Measurements from ENCODE around the gene MAD2L2. TPM values are rescaled to one million over a fixed set of nuclear protein-coding genes. Genes with fewer than 3 reads are reported as not detected.

MAD2L2 gene
- total and polyA plus RNA-seq, 9 of the 15 experiments (the other 6 are each of a cell fraction or from before 2014, with no cell fraction given) = 12.4 to 286 (median 143) TPM

GRCh38 chr1:11653861-11654136, 27.1 kb downstream of the MAD2L2 start:
- H3K4me3 ChIP-seq = no peak overlapping the region
- FAIRE-seq (no peak), DNase-seq (ENCODE audit: extremely low read depth in 1 of 4, low spot score in 3 of 4) (no peak), ATAC-seq (no peak)
- peaks cover 19 to 54% of the 10 kb centered on the region in 2 experiments; a peak in 4 of 5 replicates for H3K4me1 ChIP-seq (replicated peaks in 1 of 2; ENCODE audit: control insufficient read depth in 2 of 2, insufficient read depth in 2 of 2, low read length in 2 of 2)
- H3K9ac ChIP-seq (ENCODE audit: insufficient read depth in 1 of 2, low read depth in 2 of 2, low read length in 2 of 2) = peak overlapping the region in 1 of 2 experiments; percentile 80; a peak in 1 of 4 replicates
- CTCF ChIA-PET (ENCODE audit: low intra/inter-chr PET ratio) = interaction anchor here (0.6 to 1.7 kb wide), 2 partner anchors 66 to 95 kb away, joined by 3 to 5 read pairs; no protein-coding TSS in a partner anchor
- in situ Hi-C loops (cut with MboI) (no loop called here), intact Hi-C loops (cut with micrococcal nuclease) (no loop called here)
- H3K9me1 ChIP-seq (ENCODE audit: control insufficient read depth, insufficient read depth, low read length) = no peaks in the 10 kb centered on the region
- WGBS (ENCODE audit: insufficient coverage, low coverage, missing lambda C conversion rate) = 71% methylated on average over 6 of the region's 7 CpGs
- POLR2A ChIA-PET = interaction anchor here (0.5 to 3.0 kb wide), 8 partner anchors 11 to 255 kb away, joined by 3 to 12 read pairs (median 4); partner anchors contain the start of gene FBXO6
- no peaks in the 10 kb centered on the region; the same call in 1 of the 2 replicates for H3K9me3 ChIP-seq (replicated peaks; ENCODE audit: control insufficient read depth, insufficient read depth, low read depth, low read length)
- peak overlapping the region; percentile 50; the same call in 1 of the 2 replicates for H3K4me2 ChIP-seq (ENCODE audit: insufficient read depth, low read length)
- no peaks in the 10 kb centered on the region for H4K20me1 ChIP-seq (replicated peaks; ENCODE audit: control insufficient read depth, insufficient read depth, low read length)
- no peaks in the 10 kb centered on the region for H3K27me3 ChIP-seq (ENCODE audit: control insufficient read depth in 2 of 2, insufficient read depth in 2 of 2, low read length in 2 of 2)
- no peak overlapping the region for H3K27ac ChIP-seq (ENCODE audit: extremely low read depth, low read depth, low read length)
- TF ChIP-seq ZBTB2 (IDR thresholded peaks at IDR 0.05) = peak; percentile 25; the same call in 1 of the 2 replicates
- no peak for TF ChIP-seq RNF2 (IDR thresholded peaks at IDR 0.05)
- no peak for TF ChIP-seq XRCC5 (IDR thresholded peaks at IDR 0.05; ENCODE audit: low read depth, low read length)
- no peak for TF ChIP-seq ZNF184 (CRISPR knock-in tag; IDR thresholded peaks at IDR 0.05)
- TF ChIP-seq RAD21 (CRISPR knock-in tag; conservative IDR thresholded peaks at IDR 0.05 in 1 of 2, IDR thresholded peaks at IDR 0.05 in 1 of 2) = no peak
- no peak for TF ChIP-seq PURB (CRISPR knock-in tag; IDR thresholded peaks at IDR 0.05; ENCODE audit: low read depth)
- no peak for TF ChIP-seq EP400 (IDR thresholded peaks at IDR 0.05)
- BruUV-seq (replicated peaks) = no TSS peak
- peak overlapping the region; percentile 92 for H2AFZ ChIP-seq (ENCODE audit: low read depth, low read length)
- H3K36me3 ChIP-seq (ENCODE audit: control insufficient read depth, insufficient read depth, low read length) = peaks cover 14% of the 10 kb centered on the region; the same call in 2 of the 3 replicates
- H3K79me2 ChIP-seq (ENCODE audit: control insufficient read depth, insufficient read depth, low read length) = no peaks in the 10 kb centered on the region
